Progenitor cell of endocrine pancreas (in vitro differentiated cells): ENCODE data around the gene FAM163B. TPM values are rescaled to one million over a fixed set of nuclear protein-coding genes. Genes with fewer than 3 reads are reported as not detected.

ENCODE experiments used
- DNase-seq: peaks from one replicate; pipeline ENCODE4 v3.0.0; 2021; ENCODE audit warnings: low spot score; ENCODE audit not compliant: unreplicated experiment
- H3K27ac Mint-ChIP-seq: 2 replicates; pipeline ENCODE4 v1.8.0; 2021; ENCODE audit warnings: mild to moderate bottlenecking, moderate library complexity, mixed read lengths
- H3K27me3 Mint-ChIP-seq: 2 replicates; pipeline ENCODE4 v1.8.0; 2021; ENCODE audit warnings: mixed read lengths
- H3K36me3 Mint-ChIP-seq: 2 replicates; pipeline ENCODE4 v1.8.0; 2022; ENCODE audit warnings: mixed read lengths; ENCODE audit not compliant: insufficient read depth
- H3K4me1 Mint-ChIP-seq: 2 replicates; pipeline ENCODE4 v1.8.0; 2021; ENCODE audit warnings: low read depth, mixed read lengths
- H3K4me3 Mint-ChIP-seq: 2 replicates; pipeline ENCODE4 v1.8.0; 2021; ENCODE audit warnings: low read depth, mild to moderate bottlenecking, moderate library complexity, mixed read lengths
- H3K9me3 Mint-ChIP-seq: 2 replicates; pipeline ENCODE4 v1.8.0; 2021; ENCODE audit warnings: low read depth, mixed read lengths
- CTCF ChIP-seq: fragments of 200-600 bp; sonication (generic); IDR thresholded peaks from one replicate; pipeline ENCODE4 v1.5.0; 2021; ENCODE audit warnings: antibody characterized with exemption, mild to moderate bottlenecking; ENCODE audit not compliant: unreplicated experiment
- long read RNA-seq: library from polyadenylated mRNA; unstranded; transcript quantifications from one replicate; pipeline ENCODE4 v2.0.0, GENCODE V29; 2020
- total RNA-seq: library from RNA; stranded (reverse); gene quantifications from 2 replicates; pipeline ENCODE4 v1.2.1, GENCODE V29; 2021

FAM163B gene
- not detected in 2 replicates for total RNA-seq
- long read RNA-seq: 0 reads

DNA sequence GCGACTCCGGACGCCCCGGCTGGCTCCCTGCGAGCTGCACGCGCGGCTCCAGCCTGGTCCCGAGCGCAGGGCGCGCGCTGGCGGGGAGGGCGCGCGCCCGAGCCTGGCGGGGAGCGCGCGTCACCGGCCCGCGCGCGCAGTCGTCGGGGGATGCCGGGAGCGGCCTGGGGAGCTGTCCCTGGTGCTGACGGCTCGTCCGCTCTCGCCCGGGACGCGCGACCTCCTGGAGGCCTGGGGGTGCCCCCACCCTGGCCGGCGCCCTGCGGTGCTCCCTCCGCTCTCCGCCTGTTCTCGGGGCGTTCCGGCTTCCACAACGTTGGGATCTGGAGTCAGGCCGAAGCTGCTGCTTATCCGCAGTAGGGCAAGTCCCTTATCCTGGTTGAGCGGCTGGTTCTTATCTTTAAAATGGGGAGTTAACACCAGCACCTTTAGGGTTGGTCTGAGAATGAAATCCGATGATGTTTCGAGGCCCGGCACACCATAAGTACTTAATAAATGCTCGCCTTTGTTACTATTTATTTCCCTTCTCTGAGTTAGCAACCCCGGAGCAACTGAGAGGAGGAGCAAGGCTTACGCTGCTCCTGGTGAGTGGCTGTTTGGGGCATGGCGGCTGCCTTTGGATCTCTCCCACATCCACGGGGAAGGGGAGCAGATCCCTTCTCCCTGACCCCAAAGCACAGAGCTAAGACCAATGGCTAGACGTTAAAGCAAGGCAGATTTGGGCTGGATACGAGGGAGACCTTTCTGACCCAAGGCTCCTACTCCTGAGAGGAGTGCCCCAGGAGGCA, at the start of gene FAM163B:
Gene FAM163B (minus strand): TSS at position 79 of the 788 bp plus-strand sequence. CDS start 29,166 bp downstream, outside the sequence.
- no peak within 1 kb of the TSS for H3K4me3 Mint-ChIP-seq
- peaks cover 86% of the 10 kb centered on the region for H3K27me3 Mint-ChIP-seq
- DNase-seq: peak; percentile 71
- no peaks in the 10 kb centered on the region for H3K4me1 Mint-ChIP-seq
- H3K36me3 Mint-ChIP-seq: no peaks in the 10 kb centered on the region
- no peak for TF ChIP-seq CTCF
- H3K9me3 Mint-ChIP-seq: no peaks in the 10 kb centered on the region
- H3K27ac Mint-ChIP-seq: peak within 1 kb of the TSS; percentile 7

DNA sequence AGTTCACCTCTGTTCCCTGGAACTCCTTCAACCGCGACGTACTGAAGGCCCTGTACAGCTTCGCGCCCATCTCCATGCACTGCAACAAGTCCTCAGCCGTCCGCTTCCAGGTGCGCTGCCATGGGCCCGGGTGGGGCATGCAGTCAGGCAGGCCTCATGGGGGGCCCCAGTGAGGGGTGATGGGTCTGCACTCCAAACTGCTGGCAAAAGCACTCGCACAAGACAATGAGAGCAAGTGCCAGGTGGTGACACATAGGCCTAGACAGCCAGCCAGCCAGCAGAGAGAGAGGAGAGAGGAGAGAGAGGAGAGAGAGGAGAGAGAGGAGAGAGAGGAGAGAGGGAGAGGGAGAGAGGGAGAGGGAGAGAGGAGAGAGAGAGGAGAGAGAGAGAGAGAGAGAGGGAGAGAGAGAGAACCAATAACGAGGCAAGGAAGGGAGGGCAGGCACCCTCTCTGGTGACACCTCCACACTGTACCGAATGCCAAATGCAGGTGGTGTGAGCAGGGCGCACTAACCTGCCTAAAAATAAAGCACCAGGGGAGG, 48.0 kb upstream of the FAM163B start:
- no peak for TF ChIP-seq CTCF
- no peak for DNase-seq
- Mint-ChIP-seq H3K4me3 (no peak overlapping the region), H3K27ac (no peak overlapping the region), H3K4me1 (peaks cover 4% of the 10 kb centered on the region), H3K27me3 (peaks cover 43% of the 10 kb centered on the region), H3K9me3 (no peaks in the 10 kb centered on the region), H3K36me3 (no peaks in the 10 kb centered on the region)

- no peak for TF ChIP-seq CTCF
- Mint-ChIP-seq H3K4me3 (no peak overlapping the region), H3K27me3 (peaks cover 41% of the 10 kb centered on the region)
These were observed 47.3 kb upstream of the FAM163B start for GRCh38 chr9:133656211-133657119.

DNA sequence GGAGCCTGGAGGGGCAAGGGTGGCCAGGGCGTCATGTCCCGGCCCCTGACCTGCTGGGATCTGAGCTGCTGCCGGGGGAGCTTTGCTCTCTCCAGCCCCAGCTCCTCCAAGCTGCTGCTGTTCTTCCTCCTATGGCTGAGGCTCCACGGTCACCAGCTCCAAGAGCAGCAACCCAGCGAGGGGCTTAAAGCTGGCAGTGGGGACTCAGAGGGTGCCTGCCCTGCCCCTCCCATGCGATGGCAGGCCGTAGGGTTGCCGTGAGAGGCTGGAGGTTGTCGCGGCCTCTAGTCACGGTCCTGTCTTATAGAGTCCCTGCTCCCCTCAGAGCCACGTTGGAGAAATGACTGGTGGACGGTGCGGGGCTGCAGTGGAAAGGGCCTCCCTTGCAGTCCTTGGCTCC, 46.5 kb upstream of the FAM163B start:
- Mint-ChIP-seq H3K27ac (no peak overlapping the region), H3K27me3 (peaks cover 40% of the 10 kb centered on the region), H3K9me3 (no peaks in the 10 kb centered on the region), H3K36me3 (no peaks in the 10 kb centered on the region), H3K4me1 (peaks cover 4% of the 10 kb centered on the region), H3K4me3 (no peak overlapping the region)
- no peak for DNase-seq
- no peak for TF ChIP-seq CTCF

More at GRCh38 chr9:133656211-133657119, 47.3 kb upstream of the FAM163B start:
- no peaks in the 10 kb centered on the region for H3K36me3 Mint-ChIP-seq
- no peak overlapping the region for H3K27ac Mint-ChIP-seq
- no peak for DNase-seq
- H3K4me1 Mint-ChIP-seq: peaks cover 4% of the 10 kb centered on the region
- no peaks in the 10 kb centered on the region for H3K9me3 Mint-ChIP-seq
